IMR-90 (cell line): ENCODE results near the gene PKHD1. TPM values are rescaled to one million over a fixed set of nuclear protein-coding genes. Genes with fewer than 3 reads are reported as not detected.

Source experiments
- ATAC-seq: fragments of 200-7000 bp; cut with Tn5 transposase; 2 replicates; pipeline ENCODE4 v1.9.1; 2020; ENCODE audit warnings: low read depth, mild to moderate bottlenecking, moderate library complexity
- BruUV-seq: library from RNA; stranded (reverse); fragments of 400-500 nt; replicated peaks from 2 replicates; lab custom pipeline; 2021; lab: Mats Ljungman, UMichigan
- CTCF ChIA-PET: fragments of 300-600 bp; formaldehyde crosslinking; extraction: SDS; loops from one replicate; lab custom pipeline; 2021; ENCODE audit warnings: antibody characterized with exemption; lab: Yijun Ruan, JAX
- POLR2A ChIA-PET: fragments of 300-600 bp; sonication (Branson Sonifier 250); formaldehyde crosslinking; loops from one replicate; lab custom pipeline; 2022; ENCODE audit warnings: antibody characterized with exemption; ENCODE audit not compliant: unreplicated experiment; lab: Charles Lee
- DNase-seq: peaks from one replicate; pipeline ENCODE4 v3.0.0; 2013
- H2AFZ ChIP-seq: replicated peaks from 2 replicates; pipeline ENCODE3; 2013; ENCODE audit warnings: low read length, mild to moderate bottlenecking; ENCODE audit not compliant: poor library complexity
- H2AK5ac ChIP-seq: 2 replicates; pipeline ENCODE4 v1.6.1; 2013; ENCODE audit warnings: low read depth, low read length, inconsistent platforms
- H2AK9ac ChIP-seq: replicated peaks from 2 replicates; pipeline ENCODE3; 2013; ENCODE audit warnings: mild to moderate bottlenecking, low read depth, low read length, moderate library complexity; ENCODE audit not compliant: poor library complexity
- H2BK120ac ChIP-seq: 2 replicates; pipeline ENCODE4 v1.6.1; 2013; ENCODE audit warnings: low read depth, low read length, inconsistent platforms
- H2BK15ac ChIP-seq: 3 replicates; pipeline ENCODE4 v1.6.1; 2013; ENCODE audit warnings: low read depth, low read length, inconsistent platforms
- H2BK20ac ChIP-seq: 2 replicates; pipeline ENCODE4 v1.6.1; 2013; ENCODE audit warnings: low read depth, mild to moderate bottlenecking, inconsistent platforms, low read length, moderate library complexity
- H2BK5ac ChIP-seq: 2 replicates; pipeline ENCODE4 v1.6.1; 2013; ENCODE audit warnings: mild to moderate bottlenecking, low read depth, low read length, inconsistent platforms; ENCODE audit not compliant: poor library complexity, severe bottlenecking
- H3K14ac ChIP-seq: replicated peaks from 2 replicates; pipeline ENCODE4 v1.6.1; 2013; ENCODE audit warnings: low read depth, low read length, inconsistent platforms
- H3K18ac ChIP-seq: 2 replicates; pipeline ENCODE4 v1.6.1; 2013; ENCODE audit warnings: low read depth, low read length, control low read depth
- H3K23ac ChIP-seq: 2 replicates; pipeline ENCODE4 v1.6.1; 2013; ENCODE audit warnings: low read depth, low read length, inconsistent platforms
- H3K27ac ChIP-seq: 2 replicates; pipeline ENCODE4 v1.5.1; 2013; ENCODE audit warnings: mild to moderate bottlenecking, control low read depth, low read length; ENCODE audit not compliant: insufficient read depth
- H3K27me3 ChIP-seq: 2 replicates; pipeline ENCODE4 v1.6.1; 2013; ENCODE audit warnings: low read length; ENCODE audit not compliant: control insufficient read depth, insufficient read depth
- H3K36me3 ChIP-seq: 2 replicates; pipeline ENCODE4 v1.6.1; 2013; ENCODE audit warnings: low read length, mixed read lengths; ENCODE audit not compliant: control insufficient read depth, insufficient read depth
- H3K4ac ChIP-seq: 2 replicates; pipeline ENCODE4 v1.6.1; 2013; ENCODE audit warnings: low read depth, low read length, inconsistent platforms
- H3K4me1 ChIP-seq: 2 replicates; pipeline ENCODE4 v1.6.1; 2013; ENCODE audit warnings: low read length, mixed read lengths; ENCODE audit not compliant: control insufficient read depth, insufficient read depth
- H3K4me2 ChIP-seq: 2 replicates; pipeline ENCODE4 v1.6.1; 2013; ENCODE audit warnings: low read depth, mild to moderate bottlenecking, control low read depth, low read length, moderate library complexity
- H3K4me3 ChIP-seq: 2 replicates; pipeline ENCODE4 v1.5.1; 2013; ENCODE audit warnings: low read depth, mild to moderate bottlenecking, control low read depth, low read length, moderate library complexity; ENCODE audit not compliant: insufficient read depth
- H3K56ac ChIP-seq: 2 replicates; pipeline ENCODE4 v1.6.1; 2013; ENCODE audit warnings: low read length, inconsistent platforms; ENCODE audit not compliant: insufficient read depth; ENCODE audit errors: extremely low read depth
- H3K79me1 ChIP-seq, 2 experiments: 2 replicates each; pipeline ENCODE4 v1.6.1; 2013; ENCODE audit warnings: low read length in 2 of 2, inconsistent platforms in 1 of 2, low read depth in 1 of 2
- H3K9ac ChIP-seq: 2 replicates; pipeline ENCODE4 v1.6.1; 2013; ENCODE audit warnings: low read depth, low read length, control low read depth
- H3K9me1 ChIP-seq: 2 replicates; pipeline ENCODE4 v1.6.1; 2013; ENCODE audit warnings: low read length, inconsistent platforms; ENCODE audit not compliant: insufficient read depth
- H3K9me3 ChIP-seq: 2 replicates; pipeline ENCODE4 v1.6.1; 2013; ENCODE audit warnings: low read length; ENCODE audit not compliant: control insufficient read depth, insufficient read depth
- H4K20me1 ChIP-seq: 2 replicates; pipeline ENCODE4 v1.6.1; 2013; ENCODE audit warnings: low read length, inconsistent platforms; ENCODE audit not compliant: insufficient read depth
- H4K5ac ChIP-seq: 2 replicates; pipeline ENCODE4 v1.6.1; 2013; ENCODE audit warnings: mild to moderate bottlenecking, low read depth, low read length, control low read depth
- H4K8ac ChIP-seq, 2 experiments: 2 replicates each; pipeline ENCODE4 v1.6.1; 2013; ENCODE audit warnings: low read depth in 2 of 2, low read length in 2 of 2, control low read depth in 1 of 2, inconsistent platforms in 1 of 2
- H4K91ac ChIP-seq: 2 replicates; pipeline ENCODE4 v1.6.1; 2013; ENCODE audit warnings: low read depth, low read length, inconsistent platforms; ENCODE audit not compliant: insufficient read depth
- MXI1 ChIP-seq: IDR thresholded peaks from 2 replicates; pipeline ENCODE4 v1.6.1; 2012; ENCODE audit warnings: low read depth, mild to moderate bottlenecking, low read length, moderate library complexity, borderline replicate concordance
- dilution Hi-C: fragments of 300-500 bp; cut with HindIII; formaldehyde crosslinking; loops from one replicate; pipeline ENCODE4 v1.14.3; 2018; ENCODE audit warnings: low sequenced_read_pairs; ENCODE audit not compliant: unreplicated experiment
- in situ Hi-C: fragments of 300-500 bp; cut with MboI; formaldehyde crosslinking; loops from 3 replicates; pipeline ENCODE4 v1.14.3; 2019; ENCODE audit warnings: low sequenced_read_pairs, inconsistent platforms, mixed read lengths
- intact Hi-C: fragments of 100-400 bp; cut with micrococcal nuclease; formaldehyde crosslinking; loops from 2 replicates; pipeline ENCODE4 v1.10.0; 2022
- polyA plus RNA-seq, 3 experiments: library from polyadenylated mRNA; depleted of rRNA; stranded (reverse); fragments of >200 nt; gene quantifications; 2 replicates each; pipeline ENCODE4 v1.2.3, GENCODE V29; 2012; ENCODE audit warnings: low replicate concordance in 1 of 3
- total RNA-seq: library from RNA; depleted of rRNA; stranded (reverse); fragments of >200 nt; gene quantifications from 2 replicates; pipeline ENCODE4 v1.2.3, GENCODE V29; 2012
- TF ChIP-seq, protein P1 (sequence below): conservative IDR thresholded peaks from 2 replicates; pipeline ENCODE4 v1.5.1; 2012; ENCODE audit warnings: mild to moderate bottlenecking, low read depth, low read length, improper control_type of control experiment

Gene PKHD1
- total and polyA plus RNA-seq, 2 of the 4 experiments (the other 2 are of a cell fraction): not detected

DNA sequence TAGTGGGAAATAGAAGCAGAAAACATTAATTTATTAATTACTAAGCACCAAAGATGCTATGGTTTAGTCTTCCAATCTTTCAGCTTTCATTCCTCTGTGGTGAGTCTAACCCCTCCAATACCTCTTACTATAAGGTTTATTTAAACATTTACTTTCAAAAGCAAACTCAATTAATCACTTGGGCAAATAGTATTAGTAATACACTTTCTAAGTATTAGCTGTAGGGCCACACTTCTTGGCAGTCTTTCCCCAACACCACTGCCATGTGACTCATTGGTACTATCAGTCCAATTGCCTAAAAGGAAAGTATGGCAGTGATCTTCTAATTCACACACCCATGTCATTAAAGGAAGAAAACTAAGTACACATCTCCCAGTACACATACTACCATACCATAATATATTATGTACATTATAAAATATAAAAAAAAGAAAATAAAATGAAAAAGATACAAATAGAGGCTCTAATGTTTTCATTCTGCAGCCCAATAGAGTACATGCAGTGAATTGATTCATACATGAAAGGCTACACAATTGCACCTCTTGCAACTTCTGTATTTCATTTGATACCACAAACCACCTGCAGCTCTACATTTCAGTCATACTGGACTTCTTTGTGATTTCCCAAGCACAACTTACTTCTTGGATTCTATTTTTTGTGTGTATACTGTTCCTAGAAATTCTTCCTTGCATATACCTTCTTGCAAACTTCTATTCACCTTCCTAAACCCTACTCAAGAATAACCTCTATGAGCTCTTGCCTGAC lies 218.6 kb downstream of the PKHD1 start:
- H2BK120ac ChIP-seq: no peak overlapping the region
- ATAC-seq (no peak), DNase-seq (no peak)
- no peaks in the 10 kb centered on the region for H3K9me1 ChIP-seq
- H3K27me3 ChIP-seq: no peaks in the 10 kb centered on the region
- H3K18ac ChIP-seq: no peak overlapping the region
- no peak overlapping the region for H3K4ac ChIP-seq
- no peaks in the 10 kb centered on the region for H3K79me1 ChIP-seq
- H3K9ac ChIP-seq: no peak overlapping the region
- no peak overlapping the region; the same call in 1 of the 2 replicates for H3K56ac ChIP-seq
- H3K9me3 ChIP-seq: no peaks in the 10 kb centered on the region
- no peaks in the 10 kb centered on the region for H4K20me1 ChIP-seq
- no peak overlapping the region for H2BK20ac ChIP-seq
- H2AFZ ChIP-seq: no peak overlapping the region
- no peak overlapping the region for H2BK15ac ChIP-seq
- no peaks in the 10 kb centered on the region for H3K4me1 ChIP-seq
- no peak overlapping the region for H3K4me3 ChIP-seq
- no peak overlapping the region for H2BK5ac ChIP-seq
- no peak overlapping the region for H4K5ac ChIP-seq
- no peak overlapping the region for H3K14ac ChIP-seq
- no peak overlapping the region for H3K23ac ChIP-seq
- TF ChIP-seq, protein P1, sequence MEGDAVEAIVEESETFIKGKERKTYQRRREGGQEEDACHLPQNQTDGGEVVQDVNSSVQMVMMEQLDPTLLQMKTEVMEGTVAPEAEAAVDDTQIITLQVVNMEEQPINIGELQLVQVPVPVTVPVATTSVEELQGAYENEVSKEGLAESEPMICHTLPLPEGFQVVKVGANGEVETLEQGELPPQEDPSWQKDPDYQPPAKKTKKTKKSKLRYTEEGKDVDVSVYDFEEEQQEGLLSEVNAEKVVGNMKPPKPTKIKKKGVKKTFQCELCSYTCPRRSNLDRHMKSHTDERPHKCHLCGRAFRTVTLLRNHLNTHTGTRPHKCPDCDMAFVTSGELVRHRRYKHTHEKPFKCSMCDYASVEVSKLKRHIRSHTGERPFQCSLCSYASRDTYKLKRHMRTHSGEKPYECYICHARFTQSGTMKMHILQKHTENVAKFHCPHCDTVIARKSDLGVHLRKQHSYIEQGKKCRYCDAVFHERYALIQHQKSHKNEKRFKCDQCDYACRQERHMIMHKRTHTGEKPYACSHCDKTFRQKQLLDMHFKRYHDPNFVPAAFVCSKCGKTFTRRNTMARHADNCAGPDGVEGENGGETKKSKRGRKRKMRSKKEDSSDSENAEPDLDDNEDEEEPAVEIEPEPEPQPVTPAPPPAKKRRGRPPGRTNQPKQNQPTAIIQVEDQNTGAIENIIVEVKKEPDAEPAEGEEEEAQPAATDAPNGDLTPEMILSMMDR: no peak
- TF ChIP-seq MXI1: no peak
- CTCF ChIA-PET: no interaction called here
- no peaks in the 10 kb centered on the region for H3K36me3 ChIP-seq
- no peak overlapping the region for H3K27ac ChIP-seq
- dilution Hi-C loops (no loop called here), intact Hi-C loops (no loop called here), in situ Hi-C loops (no loop called here)
- no peak overlapping the region for H4K8ac ChIP-seq
- H2AK5ac ChIP-seq: no peak overlapping the region
- H4K91ac ChIP-seq: no peak overlapping the region
- no peak overlapping the region for H3K4me2 ChIP-seq
- POLR2A ChIA-PET: no interaction called here
- no peak overlapping the region for H2AK9ac ChIP-seq
- no TSS peak for BruUV-seq
